Measurements from ENCODE around the gene CCNQ.

- TF ChIP-seq POLR2A (IDR thresholded peaks at IDR 0.05), result no peak
- TF ChIP-seq CTCF (IDR thresholded peaks at IDR 0.05), result no peak
These were observed 3.7 kb upstream of the CCNQ start for GRCh38 chrX:153602601-153603000.

Data from testis (tissue), 2 donors.